GM21576 (cell line): ENCODE results near the gene INTS7.
A peak's percentile ranks its signal among the peaks of the same experiment; 100 is the strongest.
"Not testable (repeated sequence)": the region's sequence is repeated elsewhere in the genome, so short reads cannot be mapped to it uniquely, and the experiment has no call there.

Experiments used
- ATAC-seq: cut with Tn5 transposase; IDR thresholded peaks from one replicate; pipeline ENCODE4 v1.9.1; 2021; ENCODE audit warnings: mild to moderate bottlenecking, moderate library complexity; ENCODE audit not compliant: unreplicated experiment

Gene INTS7

GRCh38 chr1:211986628-211987254 is 48.6 kb downstream of the INTS7 start:
- no peak for ATAC-seq

GRCh38 chr1:211985556-211986264 is 49.6 kb downstream of the INTS7 start:
- peak; percentile 95 for ATAC-seq

- ATAC-seq = no peak
Measured at GRCh38 chr1:211978596-211978995, 56.8 kb downstream of the INTS7 start.

- no peak for ATAC-seq
Measured at GRCh38 chr1:211975152-211975941, 60.0 kb downstream of the INTS7 start.

GRCh38 chr1:211973541-211973940 is 61.8 kb downstream of the INTS7 start:
- ATAC-seq = no peak

GRCh38 chr1:211968200-211968834 is 67.0 kb downstream of the INTS7 start:
- ATAC-seq = no peak

- no peak for ATAC-seq
Measured at GRCh38 chr1:211967704-211968103, 67.7 kb downstream of the INTS7 start.

GRCh38 chr1:211965108-211965805 is 70.1 kb downstream of the INTS7 start:
- no peak for ATAC-seq

- no peak for ATAC-seq
Measured at GRCh38 chr1:211959680-211960079, 75.7 kb downstream of the INTS7 start.

GRCh38 chr1:211959221-211959620 is 76.1 kb downstream of the INTS7 start:
- ATAC-seq = no peak

- not testable (repeated sequence) for ATAC-seq
Measured at GRCh38 chr1:211954028-211954427, 81.3 kb downstream of the INTS7 start.

- not testable (repeated sequence) for ATAC-seq
Measured at GRCh38 chr1:211953543-211953942, 81.8 kb downstream of the INTS7 start.

GRCh38 chr1:211952299-211952698 is 83.1 kb downstream of the INTS7 start:
- no peak for ATAC-seq

GRCh38 chr1:211951856-211952255 is 83.5 kb downstream of the INTS7 start:
- peak; percentile 78 for ATAC-seq

- ATAC-seq = no peak
Measured at GRCh38 chr1:211948377-211948776, 87.0 kb downstream of the INTS7 start.

GRCh38 chr1:211947396-211948295 is 87.7 kb downstream of the INTS7 start:
- no peak for ATAC-seq

GRCh38 chr1:211944733-211945500 is 90.4 kb downstream of the INTS7 start:
- ATAC-seq = no peak

- ATAC-seq = no peak
Measured at GRCh38 chr1:211942583-211942982, 92.8 kb downstream of the INTS7 start.

GRCh38 chr1:211939876-211940468 is 95.4 kb downstream of the INTS7 start:
- ATAC-seq = peak; percentile 74
